WTC11 (cell line): Measurements from ENCODE around the gene MAP3K5. TPM values are rescaled to one million over a fixed set of nuclear protein-coding genes. Genes with fewer than 3 reads are reported as not detected.

Experiments
- ATAC-seq: fragments of 200-7000 bp; cut with Tn5 transposase; 2 replicates; pipeline ENCODE4 v1.10.0; 2021; ENCODE audit warnings: mild to moderate bottlenecking, moderate library complexity
- CTCF ChIA-PET: fragments of 300-600 bp; sonication (Branson Sonifier 250); formaldehyde crosslinking; loops from one replicate; lab custom pipeline; 2021; ENCODE audit warnings: antibody characterized with exemption; lab: Charles Lee
- POLR2A ChIA-PET: fragments of 350-600 bp; sonication (Branson Sonifier 250); formaldehyde crosslinking; loops from one replicate; lab custom pipeline; 2021; ENCODE audit warnings: antibody characterized with exemption; lab: Charles Lee
- DNase-seq: peaks from one replicate; pipeline ENCODE4 v3.0.0; 2021; ENCODE audit warnings: low spot score
- H3K27ac Mint-ChIP-seq: 2 replicates; pipeline ENCODE4 v1.8.0; 2021; ENCODE audit warnings: mixed read lengths
- H3K27me3 Mint-ChIP-seq: 2 replicates; pipeline ENCODE4 v1.8.0; 2021; ENCODE audit warnings: low read depth, mild to moderate bottlenecking, moderate library complexity, mixed read lengths
- H3K36me3 Mint-ChIP-seq: 2 replicates; pipeline ENCODE4 v1.8.0; 2021; ENCODE audit warnings: mixed read lengths
- H3K4me1 Mint-ChIP-seq: 2 replicates; pipeline ENCODE4 v1.8.0; 2022; ENCODE audit warnings: mixed read lengths
- H3K4me3 Mint-ChIP-seq: 2 replicates; pipeline ENCODE4 v1.8.0; 2021; ENCODE audit warnings: mild to moderate bottlenecking, moderate library complexity, mixed read lengths
- H3K9me3 Mint-ChIP-seq: 2 replicates; pipeline ENCODE4 v1.8.0; 2021; ENCODE audit warnings: mixed read lengths
- AFF4 ChIP-seq: sonication (generic); formaldehyde crosslinking; IDR thresholded peaks from 2 replicates; pipeline ENCODE4 v1.8.1; 2023; ENCODE audit warnings: mild to moderate bottlenecking, missing genetic modification reagents, borderline replicate concordance
- ATF2 ChIP-seq: sonication (generic); formaldehyde crosslinking; IDR thresholded peaks from 2 replicates; pipeline ENCODE4 v1.8.1; 2022; ENCODE audit warnings: low read depth, missing genetic modification reagents, borderline replicate concordance
- ATF6 ChIP-seq: sonication (generic); formaldehyde crosslinking; IDR thresholded peaks from 2 replicates; pipeline ENCODE4 v1.8.1; 2023; ENCODE audit warnings: mild to moderate bottlenecking, missing genetic modification reagents
- CREB1 ChIP-seq: sonication (generic); formaldehyde crosslinking; IDR thresholded peaks from 2 replicates; pipeline ENCODE4 v1.8.0; 2023; ENCODE audit warnings: mild to moderate bottlenecking, missing genetic modification reagents
- CREM ChIP-seq: sonication (generic); formaldehyde crosslinking; IDR thresholded peaks from 2 replicates; pipeline ENCODE4 v1.8.1; 2022; ENCODE audit warnings: mild to moderate bottlenecking, missing genetic modification reagents, moderate library complexity
- CTCF ChIP-seq: fragments of 200-600 bp; IDR thresholded peaks from 2 replicates; pipeline ENCODE4 v1.8.0; 2022; ENCODE audit warnings: antibody characterized with exemption
- E2F4 ChIP-seq: sonication (generic); formaldehyde crosslinking; IDR thresholded peaks from 2 replicates; pipeline ENCODE4 v1.8.1; 2022; ENCODE audit warnings: low read depth, mild to moderate bottlenecking, moderate library complexity, missing genetic modification reagents, borderline replicate concordance
- ESRRA ChIP-seq: sonication (generic); formaldehyde crosslinking; IDR thresholded peaks from 2 replicates; pipeline ENCODE4 v1.8.1; 2022; ENCODE audit warnings: mild to moderate bottlenecking, missing genetic modification reagents, borderline replicate concordance
- FOXJ3 ChIP-seq: sonication (generic); formaldehyde crosslinking; IDR thresholded peaks from 2 replicates; pipeline ENCODE4 v1.9.0; 2021; ENCODE audit warnings: missing genetic modification reagents, mild to moderate bottlenecking, borderline replicate concordance
- FOXK1 ChIP-seq: sonication (generic); formaldehyde crosslinking; IDR thresholded peaks from 2 replicates; pipeline ENCODE4 v1.8.0; 2022; ENCODE audit warnings: mild to moderate bottlenecking, moderate library complexity, missing genetic modification reagents
- FOXP1 ChIP-seq: sonication (generic); formaldehyde crosslinking; IDR thresholded peaks from 2 replicates; pipeline ENCODE4 v1.8.0; 2022; ENCODE audit warnings: missing genetic modification reagents, mild to moderate bottlenecking, moderate library complexity, borderline replicate concordance
- GABPB1 ChIP-seq: sonication (generic); formaldehyde crosslinking; IDR thresholded peaks from 2 replicates; pipeline ENCODE4 v1.8.1; 2023; ENCODE audit warnings: mild to moderate bottlenecking, missing genetic modification reagents
- HMGA2 ChIP-seq: fragments of 250-450 bp; sonication (Bioruptor Pico); IDR thresholded peaks from 2 replicates; pipeline ENCODE4 v1.4.0; 2021; ENCODE audit warnings: mild to moderate bottlenecking, moderate library complexity
- KAT7 ChIP-seq: sonication (generic); formaldehyde crosslinking; IDR thresholded peaks from 2 replicates; pipeline ENCODE4 v1.8.1; 2023; ENCODE audit warnings: missing genetic modification reagents, mild to moderate bottlenecking, borderline replicate concordance
- MLX ChIP-seq: sonication (generic); formaldehyde crosslinking; IDR thresholded peaks from 2 replicates; pipeline ENCODE4 v1.8.1; 2023; ENCODE audit warnings: mild to moderate bottlenecking, missing genetic modification reagents, moderate library complexity
- MYBL2 ChIP-seq: sonication (generic); formaldehyde crosslinking; IDR thresholded peaks from 2 replicates; pipeline ENCODE4 v1.8.1; 2023; ENCODE audit warnings: mild to moderate bottlenecking, moderate library complexity, missing genetic modification reagents
- PRRX2 ChIP-seq: fragments of 250-450 bp; sonication (Bioruptor Pico); IDR thresholded peaks from 2 replicates; pipeline ENCODE4 v1.8.0; 2021; ENCODE audit warnings: mild to moderate bottlenecking
- RORB ChIP-seq: fragments of 250-450 bp; sonication (Bioruptor Pico); IDR thresholded peaks from 2 replicates; pipeline ENCODE4 v1.9.0; 2021; ENCODE audit warnings: mild to moderate bottlenecking
- SMAD4 ChIP-seq: sonication (generic); formaldehyde crosslinking; IDR thresholded peaks from 2 replicates; pipeline ENCODE4 v1.8.0; 2022; ENCODE audit warnings: mild to moderate bottlenecking, missing genetic modification reagents
- USF1 ChIP-seq: sonication (generic); formaldehyde crosslinking; IDR thresholded peaks from 2 replicates; pipeline ENCODE4 v1.8.0; 2022; ENCODE audit warnings: mild to moderate bottlenecking, missing genetic modification reagents
- ZBTB21 ChIP-seq: sonication (generic); formaldehyde crosslinking; IDR thresholded peaks from 2 replicates; pipeline ENCODE4 v1.8.1; 2023; ENCODE audit warnings: mild to moderate bottlenecking, missing genetic modification reagents, borderline replicate concordance
- ZNF121 ChIP-seq: sonication (generic); formaldehyde crosslinking; IDR thresholded peaks from 2 replicates; pipeline ENCODE4 v1.8.0; 2023; ENCODE audit warnings: missing genetic modification reagents
- ZNF263 ChIP-seq: sonication (generic); formaldehyde crosslinking; IDR thresholded peaks from 2 replicates; pipeline ENCODE4 v1.8.1; 2022; ENCODE audit warnings: low read depth, mild to moderate bottlenecking, moderate library complexity, missing genetic modification reagents
- ZNF416 ChIP-seq: fragments of 250-450 bp; sonication (Bioruptor Pico); IDR thresholded peaks from 2 replicates; pipeline ENCODE4 v1.9.0; 2021; ENCODE audit warnings: mild to moderate bottlenecking, inconsistent platforms
- ZNF423 ChIP-seq: fragments of 250-450 bp; sonication (Bioruptor Pico); IDR thresholded peaks from 2 replicates; pipeline ENCODE4 v2.1.2; 2022; ENCODE audit warnings: mild to moderate bottlenecking, moderate library complexity
- ZNF671 ChIP-seq: fragments of 250-450 bp; sonication (Bioruptor Pico); IDR thresholded peaks from 2 replicates; pipeline ENCODE4 v1.8.0; 2021; ENCODE audit warnings: mild to moderate bottlenecking
- total RNA-seq: library from RNA; stranded (reverse); gene quantifications from 3 replicates; pipeline ENCODE4 v1.2.3, GENCODE V29; 2021

The MAP3K5 gene
- total RNA-seq, 1 experiment from 2014 or later = 1.6 TPM

GRCh38 chr6:136753624-136754023 is 38.7 kb downstream of the MAP3K5 start:
- H3K4me3 Mint-ChIP-seq = no peak overlapping the region
- no peaks in the 10 kb centered on the region for H3K9me3 Mint-ChIP-seq
- H3K4me1 Mint-ChIP-seq = peaks cover 9% of the 10 kb centered on the region
- H3K36me3 Mint-ChIP-seq = no peaks in the 10 kb centered on the region
- H3K27ac Mint-ChIP-seq = no peak overlapping the region
- CTCF ChIA-PET = no interaction called here
- no peak for DNase-seq
- H3K27me3 Mint-ChIP-seq = no peaks in the 10 kb centered on the region
- TF ChIP-seq RORB (CRISPR knock-in tag) (no peak), MLX (CRISPR knock-in tag) (no peak), ESRRA (CRISPR knock-in tag) (no peak), USF1 (CRISPR knock-in tag) (no peak), ZNF423 (CRISPR knock-in tag) (no peak), FOXJ3 (CRISPR knock-in tag) (no peak), ATF6 (CRISPR knock-in tag) (no peak), ZNF121 (CRISPR knock-in tag) (no peak), AFF4 (CRISPR knock-in tag) (no peak), SMAD4 (CRISPR knock-in tag) (no peak), CTCF (no peak), FOXP1 (CRISPR knock-in tag) (no peak), E2F4 (CRISPR knock-in tag) (no peak), GABPB1 (CRISPR knock-in tag) (no peak), CREM (CRISPR knock-in tag) (no peak)
- ATAC-seq = no peak
- POLR2A ChIA-PET = interaction anchor here (0.6 kb wide), 1 partner anchor 1731 kb away, joined by 3 read pairs; no protein-coding TSS in a partner anchor

- CTCF ChIA-PET = interaction anchor here (1.2 kb wide), 1 partner anchor 40 kb away, joined by 3 read pairs; the partner anchor contains the start of gene MAP3K5
- no peak for TF ChIP-seq ATF2 (CRISPR knock-in tag)
- TF ChIP-seq MYBL2 (CRISPR knock-in tag) = no peak
- TF ChIP-seq HMGA2 (CRISPR knock-in tag) = no peak
- TF ChIP-seq ZNF671 = no peak
- TF ChIP-seq KAT7 (CRISPR knock-in tag) = no peak
- TF ChIP-seq PRRX2 (CRISPR knock-in tag) = no peak
- TF ChIP-seq ZNF263 (CRISPR knock-in tag) = no peak
- TF ChIP-seq ZBTB21 (CRISPR knock-in tag) = no peak
- no peak for TF ChIP-seq FOXK1 (CRISPR knock-in tag)
- TF ChIP-seq GABPB1 (CRISPR knock-in tag) = no peak
- no peak for TF ChIP-seq ZNF416 (CRISPR knock-in tag)
- no peak for TF ChIP-seq CREB1
Measured at GRCh38 chr6:136752554-136752953, 39.7 kb downstream of the MAP3K5 start.

More at GRCh38 chr6:136752554-136752953, 39.7 kb downstream of the MAP3K5 start:
- H3K27ac Mint-ChIP-seq = no peak overlapping the region
- H3K27me3 Mint-ChIP-seq = no peaks in the 10 kb centered on the region
- H3K9me3 Mint-ChIP-seq = no peaks in the 10 kb centered on the region
- DNase-seq = no peak
- peaks cover 9% of the 10 kb centered on the region for H3K4me1 Mint-ChIP-seq
- no peak overlapping the region for H3K4me3 Mint-ChIP-seq
- ATAC-seq = peak; percentile 22; the same call in 1 of the 2 replicates
- H3K36me3 Mint-ChIP-seq = no peaks in the 10 kb centered on the region
- POLR2A ChIA-PET = no interaction called here
